ENCODE results near the gene DDI2.

Gene DDI2

DNA sequence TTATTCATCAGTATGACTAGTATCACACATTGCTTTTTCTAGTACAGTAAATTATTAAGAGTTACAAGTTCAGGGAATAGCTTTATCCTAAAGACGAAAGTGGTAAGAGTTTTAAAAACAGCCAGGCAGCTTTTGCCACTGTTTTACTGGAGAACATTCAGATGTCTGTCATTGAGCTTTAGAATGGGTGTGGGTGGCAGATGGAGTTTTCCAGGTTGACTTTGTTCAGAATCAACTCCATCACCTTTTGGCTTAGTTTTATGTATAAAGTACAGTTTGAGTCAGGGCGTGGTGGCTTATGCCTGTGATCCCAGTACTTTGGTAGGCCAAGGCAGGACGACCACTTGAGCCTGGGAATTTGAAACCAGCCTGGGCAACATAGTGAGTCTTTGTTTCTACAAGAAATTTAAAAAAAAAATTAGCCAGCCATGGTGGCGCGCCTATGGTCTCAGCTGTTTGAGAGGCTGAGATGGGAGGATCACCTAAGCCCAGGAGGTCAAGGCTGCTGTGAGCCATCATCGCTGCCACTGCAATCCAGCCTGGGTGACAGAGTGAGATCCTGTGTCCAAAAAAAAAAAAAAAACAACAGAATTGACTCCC, 36.9 kb downstream of the DDI2 start:
- no peaks in the 10 kb centered on the region for H3K27me3 ChIP-seq (replicated peaks)
- TF ChIP-seq, protein P1, sequence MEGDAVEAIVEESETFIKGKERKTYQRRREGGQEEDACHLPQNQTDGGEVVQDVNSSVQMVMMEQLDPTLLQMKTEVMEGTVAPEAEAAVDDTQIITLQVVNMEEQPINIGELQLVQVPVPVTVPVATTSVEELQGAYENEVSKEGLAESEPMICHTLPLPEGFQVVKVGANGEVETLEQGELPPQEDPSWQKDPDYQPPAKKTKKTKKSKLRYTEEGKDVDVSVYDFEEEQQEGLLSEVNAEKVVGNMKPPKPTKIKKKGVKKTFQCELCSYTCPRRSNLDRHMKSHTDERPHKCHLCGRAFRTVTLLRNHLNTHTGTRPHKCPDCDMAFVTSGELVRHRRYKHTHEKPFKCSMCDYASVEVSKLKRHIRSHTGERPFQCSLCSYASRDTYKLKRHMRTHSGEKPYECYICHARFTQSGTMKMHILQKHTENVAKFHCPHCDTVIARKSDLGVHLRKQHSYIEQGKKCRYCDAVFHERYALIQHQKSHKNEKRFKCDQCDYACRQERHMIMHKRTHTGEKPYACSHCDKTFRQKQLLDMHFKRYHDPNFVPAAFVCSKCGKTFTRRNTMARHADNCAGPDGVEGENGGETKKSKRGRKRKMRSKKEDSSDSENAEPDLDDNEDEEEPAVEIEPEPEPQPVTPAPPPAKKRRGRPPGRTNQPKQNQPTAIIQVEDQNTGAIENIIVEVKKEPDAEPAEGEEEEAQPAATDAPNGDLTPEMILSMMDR (IDR thresholded peaks at IDR 0.05; ENCODE audit: low read depth, low read length, missing control alignments): no peak
- H3K27ac ChIP-seq: no peak overlapping the region
- in situ Hi-C loops (cut with HindIII; ENCODE audit: low pct_ligation_motif_present, low sequenced_read_pairs): no loop called here
- no peak overlapping the region for H3K4me3 ChIP-seq (ENCODE audit: low read depth, low read length)
- peaks cover 24% of the 10 kb centered on the region for H3K36me3 ChIP-seq (replicated peaks)
- no peak for DNase-seq

DNA sequence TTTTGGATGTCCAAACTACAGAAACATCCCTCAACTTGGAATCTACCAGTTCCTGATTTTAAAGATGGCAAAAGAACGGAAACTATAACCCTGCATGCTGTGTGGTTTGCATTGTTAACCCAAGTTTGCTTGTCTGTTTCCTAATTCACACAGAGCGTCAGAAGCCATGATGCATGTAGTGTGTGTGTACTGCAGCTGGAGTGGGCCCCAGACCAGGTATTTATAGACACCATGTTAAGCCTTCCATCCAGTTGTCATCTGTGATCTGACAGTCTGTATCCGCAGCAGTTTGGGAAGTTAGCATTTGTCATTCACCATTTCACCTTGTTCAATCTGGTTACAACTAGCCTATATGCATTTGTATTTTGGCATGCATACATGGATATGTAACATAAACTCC, 39.2 kb downstream of the DDI2 start:
- TF ChIP-seq, protein P1 (IDR thresholded peaks at IDR 0.05; ENCODE audit: low read depth, low read length, missing control alignments): no peak
- Histone ChIP-seq H3K27me3 (replicated peaks) (no peaks in the 10 kb centered on the region), H3K27ac (no peak overlapping the region), H3K36me3 (replicated peaks) (peaks cover 32% of the 10 kb centered on the region), H3K4me3 (ENCODE audit: low read depth, low read length) (no peak overlapping the region)
- DNase-seq: no peak
- in situ Hi-C loops (cut with HindIII; ENCODE audit: low pct_ligation_motif_present, low sequenced_read_pairs): no loop called here

DNA sequence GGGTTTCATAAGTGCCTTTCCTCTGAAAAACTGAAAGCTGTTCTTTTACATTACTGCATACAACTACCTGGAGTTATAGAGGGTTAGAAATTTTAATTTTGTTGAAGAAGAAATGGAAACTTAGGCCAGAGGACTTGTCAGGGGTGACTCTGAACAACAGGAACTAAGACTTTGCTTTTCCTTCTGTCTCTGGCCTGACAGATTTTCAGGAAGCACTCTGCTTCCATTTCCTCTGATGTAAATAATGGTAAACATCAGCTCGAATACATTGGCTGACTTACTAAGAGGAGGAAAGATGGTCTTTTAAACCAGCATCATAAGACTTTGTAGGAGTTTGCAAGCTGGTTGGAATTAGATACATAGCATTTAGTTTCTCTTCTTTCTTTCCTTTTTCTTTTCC, 39.8 kb downstream of the DDI2 start:
- DNase-seq: no peak
- Histone ChIP-seq H3K36me3 (replicated peaks) (peaks cover 29% of the 10 kb centered on the region), H3K4me3 (ENCODE audit: low read depth, low read length) (no peak overlapping the region), H3K27me3 (replicated peaks) (no peaks in the 10 kb centered on the region), H3K27ac (no peak overlapping the region)
- TF ChIP-seq, protein P1 (IDR thresholded peaks at IDR 0.05; ENCODE audit: low read depth, low read length, missing control alignments): no peak
- in situ Hi-C loops (cut with HindIII; ENCODE audit: low pct_ligation_motif_present, low sequenced_read_pairs): no loop called here

GRCh38 chr1:15660151-15660550, 42.9 kb downstream of the DDI2 start:
- in situ Hi-C loops (cut with HindIII; ENCODE audit: low pct_ligation_motif_present, low sequenced_read_pairs): no loop called here
- peaks cover 28% of the 10 kb centered on the region for H3K36me3 ChIP-seq (replicated peaks)
- no peak overlapping the region for H3K4me3 ChIP-seq (ENCODE audit: low read depth, low read length)

DNA sequence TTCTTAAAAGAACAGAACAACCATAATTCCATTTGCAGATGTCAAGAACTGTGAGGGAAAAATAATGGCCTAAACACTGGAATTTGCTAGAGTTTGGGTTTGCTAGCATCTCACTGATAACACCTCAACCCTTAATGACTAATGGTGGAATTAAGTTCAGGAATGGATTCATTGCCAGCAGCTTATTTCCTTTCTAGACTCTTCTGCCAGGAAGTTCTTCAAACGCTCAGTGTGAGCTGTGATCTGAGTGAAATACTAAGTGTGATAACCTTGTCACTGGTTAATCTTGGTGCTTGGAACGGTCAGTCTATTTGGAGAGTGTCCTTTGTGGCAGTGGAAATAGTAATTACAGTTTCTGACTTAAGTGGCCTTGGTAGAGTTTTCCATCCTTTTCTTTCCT, 45.2 kb downstream of the DDI2 start:
- in situ Hi-C loops (cut with HindIII; ENCODE audit: low pct_ligation_motif_present, low sequenced_read_pairs): no loop called here
- DNase-seq: no peak

More at GRCh38 chr1:15660151-15660550, 42.9 kb downstream of the DDI2 start:
- Histone ChIP-seq H3K27ac (no peak overlapping the region), H3K27me3 (replicated peaks) (no peaks in the 10 kb centered on the region)
- TF ChIP-seq, protein P1 (IDR thresholded peaks at IDR 0.05; ENCODE audit: low read depth, low read length, missing control alignments): no peak
- no peak for DNase-seq

More for the DNA sequence above, 45.2 kb downstream of the DDI2 start:
- TF ChIP-seq, protein P1 (IDR thresholded peaks at IDR 0.05; ENCODE audit: low read depth, low read length, missing control alignments): no peak
- Histone ChIP-seq H3K27me3 (replicated peaks) (no peaks in the 10 kb centered on the region), H3K4me3 (ENCODE audit: low read depth, low read length) (no peak overlapping the region), H3K36me3 (replicated peaks) (peaks cover 18% of the 10 kb centered on the region), H3K27ac (no peak overlapping the region)

Data from brain microvascular endothelial cell (primary cell).